Right kidney (tissue), 1 donor: ENCODE results near the gene ZFC3H1.

Experiments used
- DNase-seq: peaks from one replicate; pipeline ENCODE4 v3.0.0-alpha.2; 2016

ZFC3H1 gene

GRCh38 chr12:71639341-71639760 lies 24.3 kb downstream of the ZFC3H1 start:
- DNase-seq, result no peak

GRCh38 chr12:71638499-71638898 lies 25.1 kb downstream of the ZFC3H1 start:
- DNase-seq, result no peak

- peak; percentile 11 for DNase-seq
Measured at GRCh38 chr12:71636704-71637115, 26.9 kb downstream of the ZFC3H1 start.

- DNase-seq, result peak; percentile 12
Measured at GRCh38 chr12:71627438-71628002, 36.1 kb downstream of the ZFC3H1 start.

GRCh38 chr12:71626768-71627167 lies 36.9 kb downstream of the ZFC3H1 start:
- DNase-seq, result no peak

- no peak for DNase-seq
Measured at GRCh38 chr12:71626098-71626497, 37.5 kb downstream of the ZFC3H1 start.

- DNase-seq, result no peak
Measured at GRCh38 chr12:71625476-71625875, 38.2 kb downstream of the ZFC3H1 start.

GRCh38 chr12:71621938-71622337 lies 41.7 kb downstream of the ZFC3H1 start:
- no peak for DNase-seq

- DNase-seq, result no peak
Measured at GRCh38 chr12:71610031-71610795, 53.4 kb downstream of the ZFC3H1 start.

- no peak for DNase-seq
Measured at GRCh38 chr12:71607494-71608330, 55.9 kb downstream of the ZFC3H1 start.

- no peak for DNase-seq
Measured at GRCh38 chr12:71605039-71605438, 58.6 kb downstream of the ZFC3H1 start.

GRCh38 chr12:71602761-71603577 lies 60.7 kb downstream of the ZFC3H1 start:
- no peak for DNase-seq

GRCh38 chr12:71601546-71601945 lies 62.1 kb downstream of the ZFC3H1 start:
- DNase-seq, result no peak

GRCh38 chr12:71599210-71599609 lies 64.4 kb downstream of the ZFC3H1 start:
- no peak for DNase-seq

GRCh38 chr12:71594214-71594948 lies 69.3 kb downstream of the ZFC3H1 start:
- DNase-seq, result no peak

- DNase-seq, result no peak
Measured at GRCh38 chr12:71592841-71593240, 70.8 kb downstream of the ZFC3H1 start.

GRCh38 chr12:71591601-71592000 lies 72.0 kb downstream of the ZFC3H1 start:
- no peak for DNase-seq

- no peak for DNase-seq
Measured at GRCh38 chr12:71589478-71589881, 74.2 kb downstream of the ZFC3H1 start.

GRCh38 chr12:71587012-71587411 lies 76.6 kb downstream of the ZFC3H1 start:
- no peak for DNase-seq

- no peak for DNase-seq
Measured at GRCh38 chr12:71585218-71585617, 78.4 kb downstream of the ZFC3H1 start.

GRCh38 chr12:71584356-71584755 lies 79.3 kb downstream of the ZFC3H1 start:
- DNase-seq, result no peak

GRCh38 chr12:71582925-71583324 lies 80.7 kb downstream of the ZFC3H1 start:
- DNase-seq, result no peak
